GM19463 (cell line): ENCODE results near the gene FAM81A.
A peak's percentile ranks its signal among the peaks of the same experiment; 100 is the strongest.
"Not testable (repeated sequence)": the region's sequence is repeated elsewhere in the genome, so short reads cannot be mapped to it uniquely, and the experiment has no call there.

Experiments
- ATAC-seq: cut with Tn5 transposase; IDR thresholded peaks from one replicate; pipeline ENCODE4 v1.9.1; 2021; ENCODE audit warnings: mild to moderate bottlenecking, moderate library complexity; ENCODE audit not compliant: unreplicated experiment

FAM81A gene

GRCh38 chr15:59437817-59438624 lies at the start of gene FAM81A:
TSS of gene FAM81A (plus strand) at chr15:59438186. CDS start at chr15:59458627, 20,441 bp downstream.
- ATAC-seq, result peak; percentile 88

GRCh38 chr15:59388670-59389069 lies 49.3 kb upstream of the FAM81A start:
- no peak for ATAC-seq

- ATAC-seq, result no peak
Observed at GRCh38 chr15:59392299-59392698, 45.7 kb upstream of the FAM81A start.

- no peak for ATAC-seq
Observed at GRCh38 chr15:59394166-59394661, 43.8 kb upstream of the FAM81A start.

GRCh38 chr15:59396211-59396610 lies 41.8 kb upstream of the FAM81A start:
- ATAC-seq, result no peak

- no peak for ATAC-seq
Observed at GRCh38 chr15:59396679-59397078, 41.3 kb upstream of the FAM81A start.

- no peak for ATAC-seq
Observed at GRCh38 chr15:59398220-59398619, 39.8 kb upstream of the FAM81A start.

- peak; percentile 87 for ATAC-seq
Observed at GRCh38 chr15:59399465-59400102, 38.4 kb upstream of the FAM81A start.

- peak; percentile 21 for ATAC-seq
Observed at GRCh38 chr15:59400103-59400813, 37.7 kb upstream of the FAM81A start.

GRCh38 chr15:59401051-59401823 lies 36.7 kb upstream of the FAM81A start:
- not testable (repeated sequence) for ATAC-seq

GRCh38 chr15:59401824-59402569 lies 36.0 kb upstream of the FAM81A start:
- no peak for ATAC-seq

GRCh38 chr15:59405079-59405478 lies 32.9 kb upstream of the FAM81A start:
- no peak for ATAC-seq

- no peak for ATAC-seq
Observed at GRCh38 chr15:59406446-59406845, 31.5 kb upstream of the FAM81A start.

GRCh38 chr15:59407946-59408345 lies 30.0 kb upstream of the FAM81A start:
- no peak for ATAC-seq

GRCh38 chr15:59410391-59410896 lies 27.5 kb upstream of the FAM81A start:
- no peak for ATAC-seq

- ATAC-seq, result no peak
Observed at GRCh38 chr15:59413577-59413976, 24.4 kb upstream of the FAM81A start.

- no peak for ATAC-seq
Observed at GRCh38 chr15:59416816-59417215, 21.2 kb upstream of the FAM81A start.

- no peak for ATAC-seq
Observed at GRCh38 chr15:59419170-59419569, 18.8 kb upstream of the FAM81A start.

- no peak for ATAC-seq
Observed at GRCh38 chr15:59420108-59420507, 17.9 kb upstream of the FAM81A start.
